Adrenal gland (tissue), 5 donors: ENCODE results near the gene LY9.

Experiments
- CTCF ChIP-seq, 6 experiments: fragments of 450-650 bp in 4 of 6; fragments of 200-600 bp in 2 of 6; sonication (generic) in 1 of 6; IDR thresholded peaks; 1 replicate in 5 of 6; 2 replicates in 1 of 6; pipeline versions ENCODE4 v1.5.1 to v1.8.0; 2016 to 2021; ENCODE audit warnings: antibody characterized with exemption in 6 of 6, mild to moderate bottlenecking in 2 of 6, moderate library complexity in 1 of 6
- POLR2A ChIP-seq, 2 donors: fragments of 450-650 bp; IDR thresholded peaks; one replicate each; pipeline ENCODE4 v1.6.1; 2017; ENCODE audit warnings: antibody characterized with exemption in 2 of 2, mild to moderate bottlenecking in 2 of 2, moderate library complexity in 1 of 2
- donor health status: DM: no; HTN: no; CAD: no.

GRCh38 chr1:160748181-160748877, 47.6 kb upstream of the LY9 start:
- TF ChIP-seq CTCF (IDR thresholded peaks at IDR 0.05) (no peak), POLR2A (IDR thresholded peaks at IDR 0.05) (no peak)
